ENCODE data around the gene NBAS. TPM values are rescaled to one million over a fixed set of nuclear protein-coding genes. Genes with fewer than 3 reads are reported as not detected.

Gene NBAS
- polyA plus RNA-seq, 1 of the 3 experiments (the other 2 are of a cell fraction), result 12.0 TPM

GRCh38 chr2:15315411-15315810 is 245.7 kb downstream of the NBAS start:
- TF ChIP-seq ELF1 (IDR thresholded peaks at IDR 0.05) (no peak), SMC3 (IDR thresholded peaks at IDR 0.05; ENCODE audit: low read depth, low read length) (no peak), EP300 (IDR thresholded peaks at IDR 0.05; ENCODE audit: borderline replicate concordance in 1 of 2, low read depth in 1 of 2, low read length in 1 of 2) (no peak), ZBTB33 (IDR thresholded peaks at IDR 0.05; ENCODE audit: borderline replicate concordance, low read depth) (no peak), SIN3A (IDR thresholded peaks at IDR 0.05; ENCODE audit: borderline replicate concordance, low read depth, low read length) (no peak), IRF3 (IDR thresholded peaks at IDR 0.05; ENCODE audit: low read depth, low read length) (no peak), MEF2A (IDR thresholded peaks at IDR 0.05; ENCODE audit: borderline replicate concordance, low read depth) (no peak), RXRA (IDR thresholded peaks at IDR 0.05; ENCODE audit: borderline replicate concordance, low read depth) (no peak), NRF1 (IDR thresholded peaks at IDR 0.05; ENCODE audit: low read depth, low read length) (no peak), CHD2 (IDR thresholded peaks at IDR 0.05; ENCODE audit: low read length, partially characterized antibody) (no peak), GATA2 (CRISPR knock-in tag; IDR thresholded peaks at IDR 0.05) (no peak), USF1 (IDR thresholded peaks at IDR 0.05; ENCODE audit: borderline replicate concordance, low read depth) (no peak)
- no peak overlapping the region for H3K4me3 ChIP-seq (ENCODE audit: low read depth in 2 of 2, low read length in 1 of 2)
- peaks cover 5 to 10% of the 10 kb centered on the region in 2 experiments for H3K36me3 ChIP-seq (replicated peaks in 1 of 2; ENCODE audit: control insufficient read depth in 1 of 2, insufficient read depth in 2 of 2, low read length in 1 of 2)
- 100% methylated on average over 1 of the region's 1 CpG for WGBS (ENCODE audit: low lambda C conversion rate)
- no peaks in the 10 kb centered on the region for H3F3A ChIP-seq (replicated peaks; ENCODE audit: insufficient read depth)
- H3K9me3 ChIP-seq, result no peaks in the 10 kb centered on the region
- no peak for DNase-seq
- H3K27me3 ChIP-seq (ENCODE audit: insufficient read depth), result no peaks in the 10 kb centered on the region
- POLR2A ChIA-PET, result no interaction called here
- no peak overlapping the region for H2AFZ ChIP-seq (ENCODE audit: low read depth)
- H3K9ac ChIP-seq, result no peak overlapping the region
- no peak overlapping the region for H3K27ac ChIP-seq (ENCODE audit: low read depth in 2 of 2, low read length in 1 of 2)
- H4K20me1 ChIP-seq (ENCODE audit: insufficient read depth), result no peaks in the 10 kb centered on the region
- no peaks in the 10 kb centered on the region for H3K79me2 ChIP-seq (ENCODE audit: insufficient read depth)
- H3K4me2 ChIP-seq, result no peak overlapping the region
- no peaks in the 10 kb centered on the region for H3K9me2 ChIP-seq
- CTCF ChIA-PET, result no interaction called here
- no peaks in the 10 kb centered on the region for H3K4me1 ChIP-seq (ENCODE audit: control insufficient read depth in 1 of 2, insufficient read depth in 2 of 2, low read depth in 1 of 2, low read length in 1 of 2)

- TF ChIP-seq FOXM1 (IDR thresholded peaks at IDR 0.05; ENCODE audit: low read depth) (no peak), RXRA (IDR thresholded peaks at IDR 0.05; ENCODE audit: borderline replicate concordance, low read depth) (peak; percentile 59; the same call in 1 of the 2 replicates), FOSL2 (IDR thresholded peaks at IDR 0.05; ENCODE audit: borderline replicate concordance, low read depth) (peak; percentile 33; the same call in 1 of the 2 replicates), CTCF (IDR thresholded peaks at IDR 0.05) (no peak), JUND (IDR thresholded peaks at IDR 0.05) (peak; percentile 40; the same call in 1 of the 2 replicates), TCF12 (IDR thresholded peaks at IDR 0.05) (peak; percentile 24; the same call in 1 of the 2 replicates)
- H3K4me2 ChIP-seq, result no peak overlapping the region
- peaks cover 0 to 5% of the 10 kb centered on the region in 2 experiments for H3K36me3 ChIP-seq (replicated peaks in 1 of 2; ENCODE audit: control insufficient read depth in 1 of 2, insufficient read depth in 2 of 2, low read length in 1 of 2)
- no peaks in the 10 kb centered on the region for H3K27me3 ChIP-seq (ENCODE audit: insufficient read depth)
- POLR2A ChIA-PET, result no interaction called here
- no peak overlapping the region for H3K9ac ChIP-seq
- no peaks in the 10 kb centered on the region for H3F3A ChIP-seq (replicated peaks; ENCODE audit: insufficient read depth)
- H3K4me1 ChIP-seq (ENCODE audit: control insufficient read depth in 1 of 2, insufficient read depth in 2 of 2, low read depth in 1 of 2, low read length in 1 of 2), result no peaks in the 10 kb centered on the region
- no peak overlapping the region for H3K4me3 ChIP-seq (ENCODE audit: low read depth in 2 of 2, low read length in 1 of 2)
- CTCF ChIA-PET, result no interaction called here
- no peak for DNase-seq
- H3K9me2 ChIP-seq, result no peaks in the 10 kb centered on the region
- no peaks in the 10 kb centered on the region for H3K79me2 ChIP-seq (ENCODE audit: insufficient read depth)
- no peak overlapping the region for H2AFZ ChIP-seq (ENCODE audit: low read depth)
- no peaks in the 10 kb centered on the region for H3K9me3 ChIP-seq
- no peaks in the 10 kb centered on the region for H4K20me1 ChIP-seq (ENCODE audit: insufficient read depth)
- WGBS (ENCODE audit: low lambda C conversion rate), result 69% methylated on average over 1 of the region's 1 CpG
- H3K27ac ChIP-seq (ENCODE audit: low read depth in 2 of 2, low read length in 1 of 2), result no peak overlapping the region
Observed at GRCh38 chr2:15313657-15314056, 247.5 kb downstream of the NBAS start.

Measured in SK-N-SH (cell line).